ENCODE results near the gene CCSER2.
"Not testable (repeated sequence)": the region's sequence is repeated elsewhere in the genome, so short reads cannot be mapped to it uniquely, and the experiment has no call there.

Gene CCSER2

DNA sequence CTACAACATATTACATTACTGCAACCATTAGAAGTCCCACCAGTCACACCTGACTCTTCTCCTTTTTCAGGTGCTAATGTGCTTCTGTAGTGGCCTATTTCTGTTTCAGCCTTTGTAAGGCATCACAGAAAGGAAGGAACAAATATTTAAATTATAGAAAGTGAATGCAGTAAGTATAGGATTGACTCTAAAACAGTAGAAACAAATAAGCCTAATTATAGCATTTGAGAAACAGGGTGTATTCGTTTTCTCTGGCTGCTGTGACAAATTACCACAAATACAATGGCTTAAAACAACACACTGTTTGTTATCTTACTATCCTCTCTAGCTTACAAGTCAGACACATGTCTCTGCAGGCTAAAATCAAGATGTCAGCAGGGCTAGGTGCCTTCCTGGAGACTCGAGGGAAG lies 69.4 kb downstream of the CCSER2 start:
- DNase-seq (ENCODE audit: low read depth), result no peak

DNA sequence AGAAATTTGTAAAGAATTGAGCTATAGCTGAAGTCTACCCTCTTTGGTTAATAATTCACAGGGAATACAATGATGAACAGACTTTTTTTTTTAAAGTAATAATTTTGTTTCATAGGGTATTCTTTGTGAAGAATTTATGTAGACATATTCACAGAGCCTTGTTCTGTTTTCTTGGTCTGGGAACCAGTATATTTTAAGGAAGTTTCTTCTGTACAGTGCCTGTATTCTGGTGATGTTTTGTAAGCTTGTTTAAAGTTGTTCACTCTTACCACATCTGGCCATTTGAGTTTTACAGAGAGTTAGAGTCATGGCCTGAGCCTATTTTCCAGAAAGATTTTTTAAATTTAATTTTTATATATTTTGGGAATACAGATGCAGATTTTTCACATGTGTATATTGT lies 70.3 kb downstream of the CCSER2 start:
- no peak for DNase-seq (ENCODE audit: low read depth)

DNA sequence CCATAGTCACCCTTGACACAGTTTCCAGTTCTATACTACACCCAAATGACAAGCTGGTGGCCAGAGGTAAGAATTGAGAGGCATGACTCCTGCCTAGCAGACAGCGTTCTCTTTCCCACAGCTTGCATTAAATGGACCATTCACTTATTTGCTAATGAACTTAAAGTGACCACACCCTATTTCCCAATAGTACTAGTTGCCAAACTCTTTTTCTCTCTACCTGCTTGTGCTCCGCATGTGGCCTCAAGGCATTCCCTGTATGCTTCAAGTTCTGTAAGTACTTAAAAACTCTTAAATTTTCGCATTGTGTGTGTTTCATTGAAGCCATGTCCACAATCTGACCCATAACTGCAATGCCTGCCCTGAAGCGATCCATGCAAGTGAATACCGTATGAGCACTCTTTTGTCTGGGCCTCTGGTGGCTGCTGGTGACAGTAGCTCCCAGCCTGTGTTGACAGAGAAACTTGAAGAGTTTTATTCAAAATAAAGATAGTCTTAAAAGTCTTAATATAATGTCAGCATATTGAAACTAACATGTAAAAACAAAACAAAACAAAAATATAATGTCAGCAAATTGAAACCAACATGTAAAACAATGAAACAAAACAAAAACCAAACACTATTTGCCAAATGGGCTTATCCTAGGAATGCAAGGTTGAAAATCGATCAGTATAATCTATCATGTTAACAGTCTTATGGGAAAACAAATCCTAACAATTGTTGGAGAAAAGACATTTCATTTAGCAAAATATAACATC lies 73.6 kb downstream of the CCSER2 start:
- DNase-seq (ENCODE audit: low read depth), result no peak

DNA sequence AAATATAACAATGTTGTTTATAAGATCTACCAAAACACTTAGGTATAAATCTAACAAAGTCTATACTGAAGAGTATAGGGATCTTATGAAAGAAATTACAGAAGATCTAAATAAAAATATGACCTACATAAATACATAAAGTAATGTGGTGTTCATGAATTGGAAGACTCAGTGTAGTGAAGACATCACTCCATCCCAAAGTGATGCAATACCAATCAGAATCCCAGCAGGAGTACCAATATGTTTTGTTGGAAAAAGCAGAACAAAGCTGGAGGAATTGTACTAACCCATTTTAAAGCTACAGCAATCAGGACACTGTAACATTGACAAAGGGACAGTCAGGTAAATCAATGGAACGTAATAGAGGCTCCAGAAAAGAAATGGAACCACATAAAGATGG lies 76.4 kb downstream of the CCSER2 start:
- no peak for DNase-seq (ENCODE audit: low read depth)

DNA sequence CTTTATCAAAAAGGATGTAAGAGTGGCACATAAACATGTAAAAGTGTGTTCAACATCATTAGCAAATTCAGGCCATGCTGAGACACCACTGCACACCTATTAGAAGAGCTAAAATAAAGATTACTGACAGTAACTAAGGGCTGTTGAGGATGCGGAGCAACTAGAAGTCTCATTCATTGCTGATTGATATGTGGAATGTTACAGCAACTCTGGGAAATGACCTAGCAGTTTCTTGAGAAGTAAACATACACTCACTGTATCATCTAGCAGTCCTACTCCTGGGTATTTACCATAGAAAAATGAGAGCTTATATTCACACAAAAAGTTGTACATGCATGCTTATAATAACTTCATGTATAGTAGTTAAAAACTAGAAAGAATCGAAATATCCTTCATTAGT lies 77.3 kb downstream of the CCSER2 start:
- no peak for DNase-seq (ENCODE audit: low read depth)

DNA sequence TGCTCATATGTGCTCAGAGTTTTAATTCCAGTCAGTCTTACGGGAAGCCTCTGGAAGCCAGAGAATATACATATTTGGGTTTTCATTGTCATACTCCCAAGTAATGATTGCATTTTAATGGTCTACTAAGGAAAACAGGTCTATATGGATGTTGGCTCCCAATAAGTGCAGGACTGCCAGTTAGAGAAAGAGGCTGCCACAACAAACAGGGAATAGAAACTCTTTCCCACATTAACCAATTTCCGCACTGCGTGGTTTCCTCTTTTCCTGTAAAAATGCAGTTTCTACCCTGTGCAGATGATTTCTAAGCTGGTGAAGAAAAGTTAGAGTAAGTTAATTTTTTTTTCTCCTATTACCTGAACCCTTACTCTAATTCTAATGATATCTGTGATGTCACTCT lies 78.2 kb downstream of the CCSER2 start:
- no peak for DNase-seq (ENCODE audit: low read depth)

DNA sequence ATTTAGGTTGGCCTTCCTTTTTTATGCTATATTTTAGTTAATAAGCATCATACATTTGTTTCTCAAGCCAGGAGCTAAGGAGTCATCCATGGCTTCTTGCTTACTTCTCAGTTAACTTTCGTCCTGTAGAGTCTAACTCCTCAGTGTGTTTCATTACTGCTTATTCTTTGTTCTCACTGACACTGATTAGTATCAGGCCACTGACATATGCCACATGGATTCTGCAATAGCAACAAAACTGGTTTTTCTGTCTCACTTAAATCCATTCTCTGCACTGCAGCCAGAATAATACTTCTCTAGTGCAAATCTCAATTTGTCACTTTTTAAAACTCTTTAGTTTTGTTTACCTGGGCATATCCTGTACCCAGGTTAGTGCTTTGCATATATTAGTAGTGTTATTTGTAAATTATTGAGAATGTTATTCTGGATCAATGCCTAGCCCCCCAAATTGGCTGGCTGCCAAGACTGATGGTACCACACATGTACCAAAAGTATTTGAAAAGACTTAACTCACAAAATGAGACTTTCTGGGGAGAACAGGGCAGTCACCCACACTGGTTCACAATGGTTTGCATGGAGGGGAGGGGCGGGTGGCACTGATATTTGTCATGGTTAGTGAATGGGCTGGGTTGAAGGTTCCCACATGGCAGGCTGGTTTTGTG lies 79.1 kb downstream of the CCSER2 start:
- DNase-seq (ENCODE audit: low read depth), result no peak

DNA sequence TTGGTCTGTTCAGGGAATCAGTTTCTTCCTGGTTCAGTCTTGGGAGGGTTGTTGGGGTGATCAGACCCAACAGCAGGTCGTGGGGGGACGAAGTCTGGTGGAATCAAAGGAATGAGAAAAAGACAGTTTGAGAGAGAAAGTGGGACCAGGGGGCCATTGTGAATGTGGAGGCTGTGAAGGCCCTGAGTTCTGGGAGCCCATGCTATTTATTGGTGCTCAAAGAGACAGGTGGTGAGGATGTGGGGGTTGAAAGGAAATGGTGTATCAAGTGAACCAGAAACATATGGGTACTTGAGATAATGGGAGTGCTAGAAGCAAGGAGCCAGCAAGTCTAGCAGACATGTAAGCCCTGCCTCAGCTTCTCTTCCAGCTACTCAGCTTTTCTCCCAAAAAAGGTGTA lies 84.1 kb downstream of the CCSER2 start:
- DNase-seq (ENCODE audit: low read depth), result no peak

DNA sequence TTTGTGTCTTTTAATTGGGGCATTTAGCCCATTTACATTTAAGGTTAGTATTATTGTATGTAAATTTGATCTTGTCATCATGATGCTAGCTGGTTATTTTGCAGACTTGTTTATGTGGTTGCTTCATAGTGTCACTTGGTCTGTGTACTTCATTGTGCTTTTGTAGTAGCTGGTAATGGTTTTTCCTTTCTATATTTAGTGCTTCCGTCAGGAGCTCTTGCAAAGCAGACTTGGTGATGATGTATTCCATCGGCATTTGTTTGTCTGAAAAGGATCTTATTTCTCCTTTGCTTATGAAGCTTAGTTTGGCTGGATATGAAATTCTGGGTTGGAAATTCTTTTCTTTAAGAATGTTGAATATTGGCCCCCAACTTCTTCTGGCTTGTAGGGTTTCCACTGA lies 85.7 kb downstream of the CCSER2 start:
- DNase-seq (ENCODE audit: low read depth), result not testable (repeated sequence)

DNA sequence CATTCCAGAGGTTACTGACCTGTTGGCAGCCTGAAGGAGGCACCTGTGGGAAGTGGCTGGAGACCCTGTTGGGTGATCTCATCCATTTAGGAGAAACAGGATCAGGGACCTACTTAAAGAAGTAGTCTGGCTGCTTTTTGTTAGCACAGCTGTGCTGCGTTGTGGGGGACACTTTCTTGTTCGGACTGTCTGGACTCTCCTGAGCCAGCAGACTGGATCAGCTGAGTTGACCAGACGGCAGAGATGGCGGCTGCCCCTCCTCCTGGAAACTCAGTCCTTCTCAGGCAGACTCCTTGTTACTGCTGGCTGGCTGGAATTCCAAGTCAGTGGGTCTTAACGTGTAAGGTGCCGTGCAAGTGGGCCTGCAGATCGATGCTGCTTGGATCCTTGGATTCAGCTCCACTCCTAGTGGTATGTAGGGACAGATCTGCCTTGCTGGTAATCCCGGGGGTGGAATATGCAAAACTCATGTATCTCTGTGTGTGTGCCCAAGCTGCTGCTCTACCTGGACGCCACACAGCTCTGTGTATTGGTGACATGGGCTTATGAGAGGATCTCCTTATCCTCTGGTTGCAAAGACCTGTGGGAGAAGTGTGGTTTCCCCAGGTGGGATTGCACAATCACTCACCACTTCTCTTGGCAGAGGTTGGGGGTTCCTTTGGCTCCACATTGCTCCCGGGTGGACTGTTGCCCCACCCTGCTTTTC lies 87.3 kb downstream of the CCSER2 start:
- no peak for DNase-seq (ENCODE audit: low read depth)

DNA sequence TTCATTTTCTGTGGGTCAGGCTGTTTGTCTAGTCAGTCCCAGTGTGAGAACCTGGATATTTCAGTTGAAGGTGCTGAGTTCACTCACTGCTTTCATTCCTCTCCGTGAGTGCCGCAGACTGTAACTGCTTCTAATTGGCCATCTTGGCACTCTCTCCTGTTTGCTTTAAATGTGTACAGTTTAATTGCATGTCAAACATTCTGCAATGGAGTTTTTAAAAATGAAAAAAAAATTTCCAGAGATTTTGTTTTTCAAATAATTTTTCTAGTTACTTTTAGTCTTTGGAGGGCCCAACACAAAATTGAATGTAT lies 87.8 kb downstream of the CCSER2 start:
- DNase-seq (ENCODE audit: low read depth), result no peak

DNA sequence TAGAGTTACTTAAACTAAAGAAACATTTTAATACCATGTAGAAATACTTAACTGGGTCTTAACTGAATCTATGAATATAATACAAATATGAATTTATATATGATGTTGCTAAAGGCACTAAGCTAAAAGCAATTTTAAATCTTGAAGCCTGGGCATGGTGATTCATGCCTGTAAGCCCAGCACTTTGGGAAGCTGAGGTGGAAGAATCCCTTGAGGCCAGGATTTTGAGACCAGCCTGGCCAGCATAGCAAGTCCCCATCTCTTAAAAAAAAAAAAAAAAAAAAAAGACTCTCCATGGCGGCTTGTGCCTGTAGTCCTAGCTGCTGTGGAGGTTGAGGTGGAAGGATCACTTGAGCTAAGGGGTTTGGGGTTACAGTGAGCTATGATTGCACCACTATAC lies 95.3 kb downstream of the CCSER2 start:
- no peak for DNase-seq (ENCODE audit: low read depth)

DNA sequence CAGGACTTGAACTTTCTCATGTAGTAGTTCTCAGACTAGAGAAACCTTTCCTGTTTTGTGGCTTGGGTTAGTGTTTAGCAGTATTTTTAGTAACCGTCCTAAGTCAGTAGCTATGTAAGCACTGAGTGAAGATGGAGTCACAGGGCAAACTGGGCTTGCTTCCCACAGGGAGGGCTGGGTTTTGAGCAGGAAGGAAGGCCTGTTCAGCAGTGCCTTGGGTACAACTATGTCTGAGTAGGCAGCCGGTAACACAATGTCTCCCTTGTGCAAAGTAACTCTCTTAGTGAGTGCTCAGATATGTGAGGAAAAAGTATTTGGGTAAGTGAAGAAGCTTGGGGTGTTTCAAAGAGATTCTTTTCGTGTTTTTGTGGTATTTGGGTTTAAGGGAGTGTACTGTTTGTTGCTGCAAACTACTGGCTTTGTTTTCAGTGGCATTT lies 96.4 kb downstream of the CCSER2 start:
- no peak for DNase-seq (ENCODE audit: low read depth)

DNA sequence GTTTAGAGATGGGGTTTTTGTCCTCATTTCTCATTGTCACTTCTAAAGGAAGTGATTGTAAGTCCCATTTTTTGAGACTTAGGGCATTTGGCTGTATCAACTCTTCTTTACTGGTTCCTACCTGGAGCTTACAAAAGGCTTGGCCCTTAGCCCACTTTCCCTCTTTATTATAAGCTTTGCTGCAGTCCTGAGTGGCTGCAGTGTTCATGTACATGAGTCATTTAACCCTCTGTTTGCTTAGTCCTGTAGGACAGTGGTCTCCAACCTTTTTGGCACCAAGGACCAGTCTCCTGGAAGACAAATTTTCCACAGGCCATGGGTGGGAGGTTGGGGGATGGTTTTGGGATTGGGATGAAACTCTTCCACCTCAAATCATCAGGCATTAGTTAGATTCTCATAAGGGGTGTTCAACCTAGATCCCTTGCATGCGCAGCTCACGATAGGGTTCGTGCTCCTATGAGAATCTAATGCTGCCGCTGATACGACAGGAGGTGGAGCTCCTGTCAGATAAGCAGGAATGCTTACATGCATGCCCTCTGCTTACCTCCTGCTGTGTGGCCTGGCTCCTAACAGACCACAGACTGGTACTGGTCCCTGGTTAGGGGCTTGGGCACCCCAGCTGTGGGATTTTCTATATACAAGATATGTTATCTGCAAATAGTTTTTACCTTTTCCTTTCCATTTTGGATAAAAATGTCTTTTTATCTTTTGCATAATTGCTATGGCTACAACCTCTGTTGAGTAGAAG lies 99.7 kb downstream of the CCSER2 start:
- DNase-seq (ENCODE audit: low read depth), result no peak

DNA sequence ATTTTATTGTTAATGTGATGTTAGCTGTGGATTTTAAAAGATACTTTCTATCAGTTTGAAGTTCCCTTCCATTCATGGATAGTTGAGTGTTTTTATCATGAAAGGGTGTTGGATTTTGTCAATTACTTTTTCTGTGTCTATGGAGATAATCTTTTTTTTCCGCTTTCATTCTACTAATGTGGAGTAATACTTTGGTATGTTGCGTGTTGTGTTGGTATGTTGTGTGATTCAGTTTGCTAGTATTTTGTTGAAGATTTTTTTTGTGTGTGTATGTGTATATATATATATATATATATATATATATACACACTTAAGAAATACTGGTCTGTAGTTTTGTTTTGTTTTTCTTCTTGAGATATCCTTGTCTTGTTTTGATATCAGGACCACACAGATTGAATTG lies 100.3 kb downstream of the CCSER2 start:
- DNase-seq (ENCODE audit: low read depth), result no peak

DNA sequence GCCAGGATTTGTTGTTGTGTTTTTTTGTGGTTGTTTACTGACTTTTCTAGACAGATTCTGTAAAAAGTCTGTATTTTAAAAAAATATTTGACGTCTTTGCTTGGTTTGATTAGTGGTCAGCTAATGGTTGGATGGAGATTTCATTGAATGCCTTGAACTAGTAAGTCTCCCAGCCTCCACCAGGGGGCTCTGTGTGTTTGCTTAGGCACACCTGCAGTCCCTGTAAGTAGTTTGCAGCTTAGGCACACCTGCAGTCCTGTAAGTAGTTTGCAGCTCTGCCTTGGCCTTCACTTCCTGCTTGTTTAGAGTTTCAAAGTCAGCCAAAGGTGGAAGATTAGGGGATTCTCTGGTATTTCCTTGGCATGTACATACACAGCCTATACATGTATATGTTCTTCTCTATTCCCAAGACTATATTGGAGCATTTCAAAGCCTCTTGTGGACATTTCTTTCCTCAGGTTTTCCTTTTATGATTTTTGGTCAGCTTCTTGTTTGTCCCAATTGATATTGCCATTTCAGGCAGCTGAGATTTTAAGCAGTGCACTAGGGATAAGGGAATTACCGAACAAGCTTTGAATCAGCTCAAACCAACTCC lies 101.6 kb downstream of the CCSER2 start:
- DNase-seq (ENCODE audit: low read depth), result peak; percentile 40

DNA sequence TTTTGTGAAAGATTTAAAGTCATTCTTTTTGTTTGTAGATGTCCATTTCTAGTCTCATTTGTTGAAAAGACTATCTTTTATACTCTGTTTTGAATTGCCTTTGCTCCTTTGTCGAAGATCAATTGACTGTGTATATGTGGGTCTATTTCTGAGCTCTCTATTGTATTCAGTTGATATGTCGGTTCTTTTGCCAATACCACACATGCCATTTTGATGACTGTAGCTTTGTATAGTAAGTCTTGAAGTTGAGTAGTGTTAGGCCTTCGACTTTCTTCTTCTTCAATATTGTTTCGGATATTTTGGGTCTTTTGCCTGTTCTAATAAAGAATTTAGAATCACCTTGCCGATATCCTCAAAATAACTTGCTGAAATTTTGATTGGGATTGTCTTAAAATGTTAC lies 104.5 kb downstream of the CCSER2 start:
- no peak for DNase-seq (ENCODE audit: low read depth)

DNA sequence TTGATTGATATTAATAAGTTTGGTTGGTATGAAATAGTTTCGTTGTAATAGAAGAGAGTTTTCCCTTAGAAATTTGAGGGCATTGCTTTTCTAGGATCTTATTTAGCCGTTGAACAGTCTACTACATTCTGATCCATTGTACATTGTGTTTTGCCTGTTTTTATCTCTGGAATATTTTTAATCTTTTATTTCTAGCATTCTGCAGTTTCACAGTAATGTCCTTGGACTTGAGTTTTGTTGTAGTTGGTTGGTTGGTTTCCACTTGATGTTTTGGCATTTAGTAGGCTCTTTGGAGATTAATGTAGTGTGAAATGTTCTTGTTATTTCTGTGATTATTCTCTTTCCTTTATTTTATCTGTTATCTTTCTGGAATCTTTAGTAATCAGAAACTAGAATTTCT lies 112.4 kb downstream of the CCSER2 start:
- no peak for DNase-seq (ENCODE audit: low read depth)

DNA sequence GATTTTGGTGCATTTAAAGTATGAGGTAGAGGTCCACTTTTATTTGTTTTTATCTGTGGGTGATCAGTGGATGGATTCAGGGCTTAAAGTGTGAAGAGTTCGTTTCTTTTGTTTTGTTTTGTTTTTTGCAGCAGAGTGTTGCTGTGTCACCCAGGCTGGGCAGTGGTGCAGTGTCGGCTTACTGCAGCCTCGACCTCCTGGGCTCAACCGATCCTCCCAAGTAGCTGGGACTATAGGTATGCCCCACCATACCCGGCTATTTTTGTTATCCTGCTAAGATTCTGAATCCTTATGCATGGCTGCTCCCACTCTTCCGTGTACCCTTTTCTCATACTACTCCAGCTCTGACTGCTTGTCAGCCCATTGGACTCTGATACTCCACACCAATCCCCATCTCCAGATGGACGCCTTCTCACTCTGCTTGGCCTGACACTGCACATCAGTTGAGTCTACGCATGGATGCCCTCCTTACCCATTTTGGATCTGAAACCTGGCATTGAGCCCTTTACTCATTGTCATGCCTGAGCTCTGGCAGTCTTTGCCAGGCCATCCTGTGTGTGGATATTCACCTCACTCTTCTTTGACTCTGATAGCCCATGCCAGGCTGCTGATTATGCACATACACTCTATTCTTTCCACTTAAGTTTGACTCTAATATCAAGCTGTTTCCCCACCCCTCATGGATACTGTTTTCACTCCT lies 119.5 kb downstream of the CCSER2 start:
- no peak for DNase-seq (ENCODE audit: low read depth)

DNA sequence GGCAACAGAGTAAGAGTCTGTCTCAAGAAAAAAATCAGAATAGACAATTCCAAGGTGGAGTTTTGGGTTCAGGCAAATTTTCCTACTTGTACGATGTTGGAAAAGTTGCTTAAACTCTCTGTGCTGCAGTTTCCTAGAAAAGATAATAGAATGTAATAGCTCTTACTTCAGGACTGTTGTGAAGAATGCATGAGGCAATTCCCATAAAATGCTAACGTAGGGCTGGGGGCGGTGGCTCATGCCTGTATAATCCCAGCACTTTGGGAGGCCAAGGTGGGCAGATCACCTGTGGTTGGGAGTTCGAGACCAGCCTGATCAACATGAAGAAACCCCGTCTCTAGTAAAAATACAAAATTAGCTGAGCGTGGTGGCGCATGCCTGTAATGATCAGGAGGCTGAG lies 121.0 kb downstream of the CCSER2 start:
- DNase-seq (ENCODE audit: low read depth), result not testable (repeated sequence)

DNA sequence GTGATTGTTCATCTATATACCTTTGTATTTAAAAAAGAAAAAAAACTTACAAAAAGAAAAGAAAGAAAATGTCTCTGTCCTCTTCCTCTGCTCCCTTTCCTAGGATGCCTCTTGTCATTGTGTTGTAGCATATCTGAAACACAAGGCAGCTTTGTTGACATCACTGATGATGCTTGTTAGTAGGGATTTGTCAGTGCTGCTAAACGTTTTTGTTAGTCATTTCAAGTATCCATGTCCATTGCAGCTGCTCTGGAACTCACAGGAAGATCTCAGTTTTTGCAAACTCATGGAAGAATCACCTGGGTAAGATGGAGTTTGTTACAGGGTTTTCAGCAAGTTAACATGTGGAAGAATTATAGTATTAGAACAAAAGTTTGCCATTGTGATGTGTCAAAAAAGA lies 123.6 kb downstream of the CCSER2 start:
- no peak for DNase-seq (ENCODE audit: low read depth)

DNA sequence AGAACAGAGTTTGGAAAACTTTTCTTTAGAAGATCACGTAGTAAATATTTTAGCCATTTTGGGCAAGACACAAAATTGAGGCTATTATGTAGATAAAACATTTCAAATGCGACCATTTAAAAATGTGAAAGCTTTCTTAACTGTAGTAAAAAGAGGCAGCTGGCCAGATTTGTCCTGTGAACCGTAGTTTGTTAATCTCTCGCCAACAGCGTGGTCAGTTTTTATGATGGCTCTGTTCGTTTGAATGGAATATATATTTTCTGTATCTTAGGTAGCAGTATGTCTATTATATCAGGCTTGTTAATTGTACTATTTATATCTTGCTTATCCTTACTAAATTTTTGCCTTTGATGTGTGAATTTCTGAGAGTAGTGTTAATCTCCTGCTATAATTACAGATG lies 124.9 kb downstream of the CCSER2 start:
- DNase-seq (ENCODE audit: low read depth), result no peak

Data from stimulated activated CD8-positive, alpha-beta memory T cell treated with anti-CD3 and anti-CD28 coated beads, Interleukin-15, amount 100 ng/mL, for 1 hour (primary cell).